GM21515 (cell line): ENCODE data around the gene HOPX.
"Not testable (repeated sequence)": the region's sequence is repeated elsewhere in the genome, so short reads cannot be mapped to it uniquely, and the experiment has no call there.

Experiments used
- ATAC-seq: cut with Tn5 transposase; IDR thresholded peaks from one replicate; pipeline ENCODE4 v1.9.1; 2021; ENCODE audit not compliant: unreplicated experiment

The HOPX gene

GRCh38 chr4:56681158-56681852 lies at the start of gene HOPX:
TSS of gene HOPX (minus strand) at chr4:56681296. CDS start at chr4:56657816, 23,480 bp downstream.
- ATAC-seq, result peak; percentile 80

GRCh38 chr4:56730097-56730496 lies 49.0 kb upstream of the HOPX start:
- ATAC-seq, result no peak

- no peak for ATAC-seq
Observed at GRCh38 chr4:56728512-56728911, 47.4 kb upstream of the HOPX start.

- no peak for ATAC-seq
Observed at GRCh38 chr4:56727150-56727549, 46.1 kb upstream of the HOPX start.

GRCh38 chr4:56726593-56726992 lies 45.5 kb upstream of the HOPX start:
- ATAC-seq, result not testable (repeated sequence)

- no peak for ATAC-seq
Observed at GRCh38 chr4:56723659-56724230, 42.6 kb upstream of the HOPX start.

- ATAC-seq, result no peak
Observed at GRCh38 chr4:56723201-56723605, 42.1 kb upstream of the HOPX start.

- ATAC-seq, result no peak
Observed at GRCh38 chr4:56708146-56708545, 27.1 kb upstream of the HOPX start.

GRCh38 chr4:56705966-56706365 lies 24.9 kb upstream of the HOPX start:
- no peak for ATAC-seq

- ATAC-seq, result no peak
Observed at GRCh38 chr4:56705334-56705733, 24.2 kb upstream of the HOPX start.

- no peak for ATAC-seq
Observed at GRCh38 chr4:56704089-56704871, 23.2 kb upstream of the HOPX start.

GRCh38 chr4:56703378-56703777 lies 22.3 kb upstream of the HOPX start:
- ATAC-seq, result no peak

- ATAC-seq, result no peak
Observed at GRCh38 chr4:56701644-56702043, 20.5 kb upstream of the HOPX start.

GRCh38 chr4:56701161-56701480 lies 20.0 kb upstream of the HOPX start:
- ATAC-seq, result no peak

GRCh38 chr4:56699537-56700105 lies 18.5 kb upstream of the HOPX start:
- ATAC-seq, result no peak

- no peak for ATAC-seq
Observed at GRCh38 chr4:56698329-56698728, 17.2 kb upstream of the HOPX start.

GRCh38 chr4:56696056-56696455 lies 15.0 kb upstream of the HOPX start:
- ATAC-seq, result no peak

- not testable (repeated sequence) for ATAC-seq
Observed at GRCh38 chr4:56693476-56693875, 12.4 kb upstream of the HOPX start.

- ATAC-seq, result no peak
Observed at GRCh38 chr4:56692576-56692975, 11.5 kb upstream of the HOPX start.

- no peak for ATAC-seq
Observed at GRCh38 chr4:56691425-56691824, 10.3 kb upstream of the HOPX start.

GRCh38 chr4:56690393-56690792 lies 9.3 kb upstream of the HOPX start:
- no peak for ATAC-seq
